ENCODE results near the gene THYN1.

Gene THYN1

DNA sequence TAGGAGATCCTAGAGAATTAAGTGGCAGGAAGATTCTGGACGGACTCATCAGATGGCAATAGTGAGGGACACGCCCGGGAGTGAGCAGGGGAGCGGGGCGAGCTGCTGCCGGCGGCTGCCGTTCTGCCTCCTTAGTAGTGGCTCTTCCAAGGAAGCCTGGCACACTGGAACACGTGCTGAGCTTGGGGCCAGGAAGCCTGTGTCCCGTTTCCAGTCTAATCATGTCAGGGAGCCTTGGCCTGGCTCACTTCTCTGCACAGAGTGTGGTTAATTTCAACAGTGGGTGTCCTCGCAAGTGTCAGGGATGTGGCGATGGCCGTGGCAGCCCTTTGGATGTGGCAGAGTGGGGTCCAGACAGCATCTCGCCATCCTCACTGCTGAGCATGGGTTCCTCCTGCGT, 39.5 kb upstream of the THYN1 start:
- no peak for TF ChIP-seq EZH2phosphoT487 (IDR thresholded peaks at IDR 0.05; ENCODE audit: low read length)
- TF ChIP-seq CTCF (IDR thresholded peaks at IDR 0.05; ENCODE audit: low read length), result no peak
- no peak for TF ChIP-seq EZH2 (optimal IDR thresholded peaks at IDR 0.05; ENCODE audit: low read depth, low read length)
- Histone ChIP-seq H3K9me2 (replicated peaks; ENCODE audit: insufficient read depth, low read length) (no peaks in the 10 kb centered on the region), H3K4me2 (ENCODE audit: low read depth, low read length) (no peak overlapping the region), H3K27me3 (replicated peaks; ENCODE audit: insufficient read depth, low read length) (peaks cover 3% of the 10 kb centered on the region), H4K20me1 (ENCODE audit: insufficient read depth, low read length) (no peaks in the 10 kb centered on the region), H3K4me1 (ENCODE audit: low read length) (no peaks in the 10 kb centered on the region), H3K9ac (ENCODE audit: low read length) (no peak overlapping the region), H3K79me2 (ENCODE audit: low read length) (no peaks in the 10 kb centered on the region), H3K27ac (ENCODE audit: low read length) (no peak overlapping the region), H3K36me3 (replicated peaks; ENCODE audit: insufficient read depth, low read length) (no peaks in the 10 kb centered on the region), H2AFZ (ENCODE audit: low read length) (no peak overlapping the region), H3K4me3 (ENCODE audit: low read length) (no peak overlapping the region), H3F3A (ENCODE audit: insufficient read depth, low read length) (no peaks in the 10 kb centered on the region), H3K9me3 (replicated peaks; ENCODE audit: insufficient read depth, low read length) (no peaks in the 10 kb centered on the region)
- DNase-seq, result no peak

- TF ChIP-seq CTCF (IDR thresholded peaks at IDR 0.05; ENCODE audit: low read length), result no peak
- TF ChIP-seq EZH2phosphoT487 (IDR thresholded peaks at IDR 0.05; ENCODE audit: low read length), result no peak
- no peak for TF ChIP-seq EZH2 (optimal IDR thresholded peaks at IDR 0.05; ENCODE audit: low read depth, low read length)
- no peaks in the 10 kb centered on the region for H3K9me2 ChIP-seq (replicated peaks; ENCODE audit: insufficient read depth, low read length)
- H3K79me2 ChIP-seq (ENCODE audit: low read length), result no peaks in the 10 kb centered on the region
- no peaks in the 10 kb centered on the region for H3K36me3 ChIP-seq (replicated peaks; ENCODE audit: insufficient read depth, low read length)
- H3K9ac ChIP-seq (ENCODE audit: low read length), result no peak overlapping the region
- no peak overlapping the region for H2AFZ ChIP-seq (ENCODE audit: low read length)
- H3K9me3 ChIP-seq (replicated peaks; ENCODE audit: insufficient read depth, low read length), result no peaks in the 10 kb centered on the region
- no peaks in the 10 kb centered on the region for H4K20me1 ChIP-seq (ENCODE audit: insufficient read depth, low read length)
- H3F3A ChIP-seq (ENCODE audit: insufficient read depth, low read length), result no peaks in the 10 kb centered on the region
- no peak overlapping the region for H3K4me2 ChIP-seq (ENCODE audit: low read depth, low read length)
- DNase-seq, result no peak
- H3K27me3 ChIP-seq (replicated peaks; ENCODE audit: insufficient read depth, low read length), result peaks cover 3% of the 10 kb centered on the region
- H3K4me1 ChIP-seq (ENCODE audit: low read length), result no peaks in the 10 kb centered on the region
- H3K27ac ChIP-seq (ENCODE audit: low read length), result no peak overlapping the region
- no peak overlapping the region for H3K4me3 ChIP-seq (ENCODE audit: low read length)
Measured at GRCh38 chr11:134291196-134291595, 38.0 kb upstream of the THYN1 start.

GRCh38 chr11:134290646-134291045, 37.5 kb upstream of the THYN1 start:
- no peak overlapping the region for H3K4me3 ChIP-seq (ENCODE audit: low read length)
- TF ChIP-seq EZH2phosphoT487 (IDR thresholded peaks at IDR 0.05; ENCODE audit: low read length) (no peak), CTCF (IDR thresholded peaks at IDR 0.05; ENCODE audit: low read length) (no peak), EZH2 (optimal IDR thresholded peaks at IDR 0.05; ENCODE audit: low read depth, low read length) (no peak)

More at GRCh38 chr11:134290646-134291045, 37.5 kb upstream of the THYN1 start:
- no peaks in the 10 kb centered on the region for H3K36me3 ChIP-seq (replicated peaks; ENCODE audit: insufficient read depth, low read length)
- H3K27ac ChIP-seq (ENCODE audit: low read length), result no peak overlapping the region
- peaks cover 2% of the 10 kb centered on the region for H3K27me3 ChIP-seq (replicated peaks; ENCODE audit: insufficient read depth, low read length)
- H3K9me2 ChIP-seq (replicated peaks; ENCODE audit: insufficient read depth, low read length), result no peaks in the 10 kb centered on the region
- H2AFZ ChIP-seq (ENCODE audit: low read length), result no peak overlapping the region
- H3K4me1 ChIP-seq (ENCODE audit: low read length), result no peaks in the 10 kb centered on the region
- no peaks in the 10 kb centered on the region for H3K79me2 ChIP-seq (ENCODE audit: low read length)
- no peaks in the 10 kb centered on the region for H3F3A ChIP-seq (ENCODE audit: insufficient read depth, low read length)
- no peak for DNase-seq
- H3K9me3 ChIP-seq (replicated peaks; ENCODE audit: insufficient read depth, low read length), result no peaks in the 10 kb centered on the region
- no peak overlapping the region for H3K4me2 ChIP-seq (ENCODE audit: low read depth, low read length)
- no peak overlapping the region for H3K9ac ChIP-seq (ENCODE audit: low read length)
- H4K20me1 ChIP-seq (ENCODE audit: insufficient read depth, low read length), result no peaks in the 10 kb centered on the region

Measured in MM.1S (cell line).